Activated T-helper 17 cell treated with anti-CD3 and anti-CD28 coated beads, Interleukin-2, amount 50 U/mL, for 72 hours (primary cell): ENCODE results near the gene WDFY1. TPM values are rescaled to one million over a fixed set of nuclear protein-coding genes. Genes with fewer than 3 reads are reported as not detected.

ENCODE experiments used
- ATAC-seq: fragments of 150-1000 bp; cut with Tn5 transposase; replicated peaks from 2 replicates; pipeline ENCODE4 v1.10.0; 2021; ENCODE audit warnings: mild to moderate bottlenecking, moderate library complexity
- H3K27ac Mint-ChIP-seq: one replicate; pipeline ENCODE4 v1.8.0; 2022; ENCODE audit warnings: mixed read lengths
- H3K27me3 Mint-ChIP-seq: one replicate; pipeline ENCODE4 v1.8.0; 2022; ENCODE audit warnings: mixed read lengths
- H3K36me3 Mint-ChIP-seq: one replicate; pipeline ENCODE4 v1.8.0; 2022; ENCODE audit warnings: low read depth, mild to moderate bottlenecking, mixed read lengths
- H3K4me1 Mint-ChIP-seq: one replicate; pipeline ENCODE4 v1.8.0; 2022; ENCODE audit warnings: mixed read lengths
- H3K4me3 Mint-ChIP-seq: one replicate; pipeline ENCODE4 v1.8.0; 2022; ENCODE audit warnings: mild to moderate bottlenecking, mixed read lengths
- H3K9me3 Mint-ChIP-seq: one replicate; pipeline ENCODE4 v1.8.0; 2022; ENCODE audit warnings: mixed read lengths
- total RNA-seq, 2 donors: library from RNA; stranded (reverse); gene quantifications; one replicate each; pipeline ENCODE4 v1.2.3, GENCODE V29; 2022

The WDFY1 gene
- 10 to 100 TPM; 31.4 to 40.6 TPM for total RNA-seq

- peaks cover 4% of the 10 kb centered on the region for H3K9me3 Mint-ChIP-seq
- ATAC-seq: peak; percentile 52
- peaks cover 41% of the 10 kb centered on the region for H3K4me1 Mint-ChIP-seq
- peaks cover 32% of the 10 kb centered on the region for H3K36me3 Mint-ChIP-seq
- no peaks in the 10 kb centered on the region for H3K27me3 Mint-ChIP-seq
- peak within 1 kb of the TSS; percentile 90 for H3K4me3 Mint-ChIP-seq
- H3K27ac Mint-ChIP-seq: peak within 1 kb of the TSS; percentile 91
Observed at GRCh38 chr2:223944703-223945531, at the start of gene WDFY1. TSS of gene WDFY1 (minus strand) at chr2:223945335. CDS start at chr2:223945284, 51 bp downstream.

- H3K27me3 Mint-ChIP-seq: peaks cover 1% of the 10 kb centered on the region
- H3K4me1 Mint-ChIP-seq: peaks cover 4% of the 10 kb centered on the region
- no peak overlapping the region for H3K4me3 Mint-ChIP-seq
- peak; percentile 70 for ATAC-seq
- H3K27ac Mint-ChIP-seq: peak overlapping the region; percentile 77
- H3K9me3 Mint-ChIP-seq: no peaks in the 10 kb centered on the region
- no peaks in the 10 kb centered on the region for H3K36me3 Mint-ChIP-seq
Observed at GRCh38 chr2:223994562-223995162, 49.5 kb upstream of the WDFY1 start.

GRCh38 chr2:223993634-223994232, 48.6 kb upstream of the WDFY1 start:
- peaks cover 4% of the 10 kb centered on the region for H3K4me1 Mint-ChIP-seq

DNA sequence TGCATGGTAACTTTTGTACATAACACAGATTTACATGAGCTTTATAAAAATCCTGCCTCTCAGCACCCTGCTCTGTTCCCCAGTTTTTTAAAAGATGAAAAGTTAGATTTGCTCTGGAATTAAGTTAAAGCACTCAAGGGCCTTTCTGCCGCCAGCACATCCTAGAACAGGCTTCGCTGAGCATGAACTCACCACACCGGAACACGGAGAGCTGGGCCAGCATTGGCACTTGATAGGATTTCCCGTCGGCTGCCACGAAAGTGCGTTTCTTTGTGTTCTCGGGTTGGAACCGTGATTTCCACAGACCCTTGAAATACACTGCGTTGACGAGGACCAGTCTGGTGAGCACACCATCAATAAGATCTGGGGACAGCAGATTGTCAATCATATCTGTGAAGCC, 46.5 kb upstream of the WDFY1 start:
- Mint-ChIP-seq H3K4me1 (peaks cover 4% of the 10 kb centered on the region), H3K9me3 (no peaks in the 10 kb centered on the region), H3K4me3 (no peak overlapping the region), H3K36me3 (no peaks in the 10 kb centered on the region), H3K27ac (no peak overlapping the region), H3K27me3 (peaks cover 17% of the 10 kb centered on the region)
- ATAC-seq: no peak

More at GRCh38 chr2:223993634-223994232, 48.6 kb upstream of the WDFY1 start:
- Mint-ChIP-seq H3K4me3 (no peak overlapping the region), H3K36me3 (no peaks in the 10 kb centered on the region), H3K27me3 (peaks cover 4% of the 10 kb centered on the region), H3K9me3 (no peaks in the 10 kb centered on the region), H3K27ac (no peak overlapping the region)
- ATAC-seq: peak; percentile 68

DNA sequence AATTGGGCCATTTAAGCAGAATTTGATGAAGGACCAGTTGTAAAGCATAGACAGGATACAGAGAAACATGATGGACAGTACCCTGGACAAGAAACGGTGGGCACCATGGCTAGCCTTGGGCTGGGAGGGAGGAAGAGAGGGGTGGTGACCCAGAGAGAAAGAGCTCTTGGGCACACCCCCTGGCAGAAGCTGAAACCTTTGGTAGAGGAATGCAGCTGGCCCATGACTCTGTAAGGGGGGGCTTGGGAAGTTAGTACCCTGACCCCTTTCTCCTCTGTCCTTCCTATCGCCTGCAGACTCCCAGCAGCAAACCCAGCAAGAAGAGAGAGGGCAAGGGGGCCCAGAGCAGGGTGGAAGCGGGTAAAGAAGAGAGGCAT, 44.7 kb upstream of the WDFY1 start:
- no peak for ATAC-seq
- H3K27me3 Mint-ChIP-seq: peaks cover 25% of the 10 kb centered on the region

GRCh38 chr2:223989206-223989855, 44.2 kb upstream of the WDFY1 start:
- H3K4me3 Mint-ChIP-seq: no peak overlapping the region
- no peaks in the 10 kb centered on the region for H3K9me3 Mint-ChIP-seq
- H3K27ac Mint-ChIP-seq: no peak overlapping the region
- peaks cover 30% of the 10 kb centered on the region for H3K27me3 Mint-ChIP-seq
- no peaks in the 10 kb centered on the region for H3K4me1 Mint-ChIP-seq
- peaks cover 6% of the 10 kb centered on the region for H3K36me3 Mint-ChIP-seq
- ATAC-seq: no peak

More for the DNA sequence above, 44.7 kb upstream of the WDFY1 start:
- Mint-ChIP-seq H3K4me3 (no peak overlapping the region), H3K27ac (no peak overlapping the region), H3K36me3 (peaks cover under 1% of the 10 kb centered on the region), H3K9me3 (no peaks in the 10 kb centered on the region), H3K4me1 (peaks cover 3% of the 10 kb centered on the region)

- peaks cover 6% of the 10 kb centered on the region for H3K36me3 Mint-ChIP-seq
- no peak overlapping the region for H3K27ac Mint-ChIP-seq
- H3K4me1 Mint-ChIP-seq: no peaks in the 10 kb centered on the region
- ATAC-seq: no peak
- no peak overlapping the region for H3K4me3 Mint-ChIP-seq
- H3K27me3 Mint-ChIP-seq: peaks cover 16% of the 10 kb centered on the region
- H3K9me3 Mint-ChIP-seq: no peaks in the 10 kb centered on the region
Observed at GRCh38 chr2:223981241-223981640, 36.1 kb upstream of the WDFY1 start.

DNA sequence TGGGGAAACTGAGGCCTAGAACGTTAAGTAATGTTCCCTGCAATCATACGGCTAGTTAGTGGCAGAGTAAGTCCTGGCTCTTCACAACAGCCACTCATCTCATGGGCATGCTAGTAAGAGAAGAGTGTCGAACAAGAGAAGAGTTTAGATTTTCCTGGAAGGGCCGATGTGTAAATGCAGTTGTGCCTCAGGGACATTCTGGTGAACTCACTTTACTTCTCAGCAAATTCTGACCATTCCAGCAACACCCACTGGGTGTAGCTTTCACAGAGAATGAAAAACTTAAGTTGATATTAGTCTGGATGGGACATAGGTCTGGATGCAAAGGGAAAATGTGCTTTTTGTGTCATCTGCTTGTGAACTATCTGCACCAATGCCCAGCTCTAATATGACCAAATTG, 35.7 kb upstream of the WDFY1 start:
- no peaks in the 10 kb centered on the region for H3K4me1 Mint-ChIP-seq
- H3K4me3 Mint-ChIP-seq: no peak overlapping the region
- H3K27me3 Mint-ChIP-seq: peaks cover 13% of the 10 kb centered on the region
- peaks cover 6% of the 10 kb centered on the region for H3K36me3 Mint-ChIP-seq
- ATAC-seq: no peak
- no peaks in the 10 kb centered on the region for H3K9me3 Mint-ChIP-seq
- no peak overlapping the region for H3K27ac Mint-ChIP-seq

DNA sequence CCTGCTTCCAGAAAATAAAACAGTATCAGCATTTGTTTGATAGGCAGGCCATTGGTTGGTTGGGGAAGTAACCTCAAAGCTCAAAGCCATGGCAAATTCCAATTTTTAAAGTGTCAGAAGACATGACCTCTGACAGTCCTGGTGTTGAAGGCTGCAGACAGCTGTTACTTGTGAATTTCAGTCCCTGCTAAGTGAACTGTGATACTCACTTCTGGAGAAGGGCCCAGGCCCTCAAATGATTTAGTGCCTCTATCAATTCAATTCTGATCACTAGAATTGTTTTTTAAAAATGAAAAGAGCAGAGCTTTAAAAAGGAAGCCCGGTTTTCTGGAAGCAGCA, 35.2 kb upstream of the WDFY1 start:
- no peak for ATAC-seq
- Mint-ChIP-seq H3K9me3 (no peaks in the 10 kb centered on the region), H3K4me3 (no peak overlapping the region), H3K27me3 (peaks cover 12% of the 10 kb centered on the region), H3K27ac (no peak overlapping the region), H3K36me3 (peaks cover 6% of the 10 kb centered on the region), H3K4me1 (no peaks in the 10 kb centered on the region)

GRCh38 chr2:223979730-223980396, 34.7 kb upstream of the WDFY1 start:
- Mint-ChIP-seq H3K27me3 (peaks cover 12% of the 10 kb centered on the region), H3K27ac (no peak overlapping the region), H3K9me3 (no peaks in the 10 kb centered on the region), H3K36me3 (peaks cover 6% of the 10 kb centered on the region), H3K4me1 (no peaks in the 10 kb centered on the region), H3K4me3 (no peak overlapping the region)
- no peak for ATAC-seq

DNA sequence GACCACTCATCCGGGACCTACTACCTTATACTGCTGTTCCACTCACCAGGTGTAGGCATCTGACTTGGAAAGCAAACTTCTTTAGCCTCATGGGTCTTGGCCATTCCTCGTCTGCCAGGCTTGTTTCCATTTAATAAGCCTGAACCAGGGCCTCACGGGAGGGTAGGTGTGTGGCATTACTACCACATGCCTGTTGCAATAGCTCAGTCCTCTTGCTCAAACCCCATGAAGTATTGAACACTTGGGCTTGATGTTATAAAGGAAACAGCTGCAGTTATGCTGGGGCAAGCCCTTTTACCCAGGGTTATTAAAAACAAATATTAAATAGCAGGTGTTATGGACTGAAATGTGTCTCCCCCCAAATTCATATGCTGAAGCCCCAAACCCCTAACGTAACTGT, 33.3 kb upstream of the WDFY1 start:
- Mint-ChIP-seq H3K9me3 (no peaks in the 10 kb centered on the region), H3K4me1 (no peaks in the 10 kb centered on the region), H3K36me3 (no peaks in the 10 kb centered on the region), H3K4me3 (no peak overlapping the region), H3K27me3 (peaks cover 6% of the 10 kb centered on the region), H3K27ac (no peak overlapping the region)
- ATAC-seq: no peak

DNA sequence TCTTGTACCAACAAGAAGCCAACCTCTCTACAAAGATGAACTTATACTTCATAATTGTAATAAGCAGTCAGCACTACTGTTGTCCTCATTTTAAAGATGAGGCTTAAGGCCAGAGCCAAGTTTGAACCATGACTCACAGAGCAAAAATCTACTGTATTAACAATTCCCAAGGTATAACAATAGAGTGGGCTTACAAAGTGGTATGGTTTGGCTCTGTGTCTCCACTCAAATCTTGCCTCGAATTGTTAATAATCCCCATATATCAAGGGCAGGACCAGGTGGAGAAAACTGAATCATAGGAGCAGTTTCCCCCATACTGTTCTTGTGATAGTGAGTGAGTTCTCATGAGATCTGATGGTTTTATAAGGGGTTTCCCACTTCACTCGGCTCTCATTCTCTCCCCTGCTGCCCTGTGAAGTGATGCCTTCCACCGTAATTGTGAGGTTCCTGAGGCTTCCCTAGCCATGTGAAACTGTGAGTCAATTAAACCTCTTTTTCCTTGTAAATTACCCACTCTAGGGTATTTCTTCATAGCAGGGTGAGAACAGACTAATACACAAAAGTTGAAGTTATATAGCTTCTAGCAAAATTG, 31.6 kb upstream of the WDFY1 start:
- peak; percentile 62 for ATAC-seq
- Mint-ChIP-seq H3K4me1 (no peaks in the 10 kb centered on the region), H3K4me3 (no peak overlapping the region), H3K36me3 (no peaks in the 10 kb centered on the region), H3K27ac (no peak overlapping the region), H3K9me3 (no peaks in the 10 kb centered on the region), H3K27me3 (peaks cover 3% of the 10 kb centered on the region)

GRCh38 chr2:223973606-223974005, 28.5 kb upstream of the WDFY1 start:
- no peak overlapping the region for H3K4me3 Mint-ChIP-seq
- H3K9me3 Mint-ChIP-seq: no peaks in the 10 kb centered on the region
- ATAC-seq: no peak
- peaks cover 4% of the 10 kb centered on the region for H3K4me1 Mint-ChIP-seq
- peaks cover 10% of the 10 kb centered on the region for H3K36me3 Mint-ChIP-seq
- H3K27ac Mint-ChIP-seq: no peak overlapping the region
- peaks cover 3% of the 10 kb centered on the region for H3K27me3 Mint-ChIP-seq

DNA sequence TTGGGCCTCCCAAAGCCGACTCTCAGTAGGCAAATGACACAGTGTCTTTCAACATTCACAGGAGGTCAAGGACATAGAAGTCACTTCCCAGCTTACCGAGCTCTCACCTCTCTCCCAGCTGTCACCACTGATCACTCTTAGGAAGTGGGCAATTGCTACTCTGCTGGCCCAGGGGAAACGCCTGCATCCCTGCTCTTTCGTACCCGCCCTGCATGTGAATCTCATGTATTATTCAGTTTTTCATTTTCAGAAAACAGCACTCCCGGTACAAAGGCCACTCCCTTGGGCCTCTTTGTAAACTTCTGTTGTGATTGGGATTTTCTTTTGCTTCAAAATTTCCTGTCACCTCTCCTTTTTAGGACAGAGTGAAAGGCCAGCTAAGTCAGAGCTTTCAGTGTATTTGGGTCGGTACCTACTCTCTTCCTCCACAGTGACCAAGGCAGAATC, 27.5 kb upstream of the WDFY1 start:
- ATAC-seq: no peak
- H3K4me3 Mint-ChIP-seq: no peak overlapping the region
- peaks cover 19% of the 10 kb centered on the region for H3K36me3 Mint-ChIP-seq
- no peaks in the 10 kb centered on the region for H3K9me3 Mint-ChIP-seq
- peaks cover 3% of the 10 kb centered on the region for H3K27me3 Mint-ChIP-seq
- H3K27ac Mint-ChIP-seq: no peak overlapping the region
- peaks cover 4% of the 10 kb centered on the region for H3K4me1 Mint-ChIP-seq
